Spleen (tissue), 11 donors: ENCODE measurements around the gene ACVR1. TPM values are rescaled to one million over a fixed set of nuclear protein-coding genes. Genes with fewer than 3 reads are reported as not detected.

ENCODE experiments used
- DNase-seq: peaks from one replicate; pipeline ENCODE4 v3.0.0-alpha.2; 2020
- H3K27ac ChIP-seq, 8 donors: fragments of 200-600 bp; sonication (generic) in 7 of 8; 1 replicate in 4 of 8; 2 replicates in 4 of 8; pipeline versions ENCODE4 v1.5.0 to v1.8.0; 2016 to 2021; ENCODE audit warnings: inconsistent platforms in 4 of 8, mild to moderate bottlenecking in 4 of 8, moderate library complexity in 1 of 8
- H3K27me3 ChIP-seq, 7 donors: fragments of 200-600 bp; sonication (generic) in 6 of 7; replicated peaks in 1 of 7; 1 replicate in 4 of 7; 2 replicates in 3 of 7; pipeline versions ENCODE4 v1.5.0 to v1.8.0; 2016 to 2021; ENCODE audit warnings: inconsistent platforms in 3 of 7, mild to moderate bottlenecking in 1 of 7
- H3K36me3 ChIP-seq, 6 donors: fragments of 200-600 bp; sonication (generic) in 5 of 6; 1 replicate in 4 of 6; 2 replicates in 2 of 6; pipeline versions ENCODE4 v1.5.0 to v1.8.0; 2016 to 2021; ENCODE audit warnings: inconsistent platforms in 2 of 6
- H3K4me1 ChIP-seq, 6 donors: fragments of 200-600 bp; sonication (generic) in 5 of 6; 1 replicate in 3 of 6; 2 replicates in 3 of 6; pipeline versions ENCODE4 v1.5.0 to v1.8.0; 2016 to 2021; ENCODE audit warnings: inconsistent platforms in 3 of 6
- H3K4me3 ChIP-seq, 8 donors: fragments of 200-600 bp; sonication (generic) in 7 of 8; 1 replicate in 4 of 8; 2 replicates in 4 of 8; pipeline versions ENCODE4 v1.5.0 to v1.8.0; 2016 to 2021; ENCODE audit warnings: inconsistent platforms in 4 of 8, mild to moderate bottlenecking in 4 of 8, moderate library complexity in 2 of 8
- H3K9me3 ChIP-seq, 8 donors: fragments of 200-600 bp; sonication (generic) in 7 of 8; 1 replicate in 4 of 8; 2 replicates in 4 of 8; pipeline versions ENCODE4 v1.5.0 to v1.8.0; 2016 to 2021; ENCODE audit warnings: inconsistent platforms in 4 of 8
- POLR2A ChIP-seq, 3 donors: fragments of 450-650 bp; IDR thresholded peaks; one replicate each; pipeline ENCODE4 v1.5.1; 2017; ENCODE audit warnings: antibody characterized with exemption in 3 of 3, mild to moderate bottlenecking in 1 of 3
- POLR2AphosphoS5 ChIP-seq, 3 donors: sonication (generic); formaldehyde crosslinking; IDR thresholded peaks; one replicate each; pipeline ENCODE4 v1.5.1; 2017; ENCODE audit warnings: antibody characterized with exemption in 3 of 3
- whole genome bisulfite sequencing, 5 donors: extraction: QIAGEN DNeasy Blood & Tissue Kit in 3 of 5; methylation state at CpG; one replicate each; pipeline versions ENCODE4 v1.1.5 to v1.1.7; 2013 to 2018; 5-methylcytosine and 5-hydroxymethylcytosine counted together
- intact Hi-C: fragments of 100-400 bp; cut with DNase I; formaldehyde crosslinking; loops from one replicate; pipeline ENCODE4 v1.15.0; 2023; ENCODE audit warnings: low total_unique reads
- polyA plus RNA-seq, 3 donors: library from polyadenylated mRNA; stranded (reverse); fragments of 200-250 nt; gene quantifications; one replicate each; pipeline ENCODE4 v1.2.1, GENCODE V29; 2013
- total RNA-seq, 7 donors: library from RNA; depleted of rRNA in 3 of 7; stranded (reverse); fragments of >200 nt in 3 of 7; fragmentation: NEBNext Ultra II Directional in 4 of 7; extraction: Animal tissue kit (Norgen Biotek cat#: 25700) in 4 of 7; gene quantifications; one replicate each; pipeline versions ENCODE4 v1.1.0 to v1.2.1, GENCODE V29; 2016 to 2021
- TF ChIP-seq, protein P1 (sequence below), 11 experiments: fragments of 200-600 bp in 7 of 11; fragments of 450-650 bp in 4 of 11; sonication (generic) in 4 of 11; IDR thresholded peaks in 8 of 11; conservative IDR thresholded peaks in 3 of 11; 1 replicate in 7 of 11; 2 replicates in 4 of 11; pipeline versions ENCODE4 v1.4.0 to v1.8.0; 2016 to 2021; ENCODE audit warnings: antibody characterized with exemption in 11 of 11, inconsistent platforms in 4 of 11, mild to moderate bottlenecking in 1 of 11
- donor health status: healthy with polysubstance abuse.
- donor health status: DM: no; HTN: no; CAD: no; lungs with moderate emphysema.
- donor health status: DM: no; HTN: no; CAD: no.
- donor health status: Bipolar disorder and iron deficiency.
- donor health status: healthy.
- donor health status: DM: no; HTN: no; CAD: no.
- donor health status: DM: yes; HTN: yes; CAD: no.

Gene ACVR1
- total and polyA plus RNA-seq, 10 donors = 2.1 to 23.8 (median 13.6) TPM

- no peak for DNase-seq
- H3K27me3 ChIP-seq = no peaks in the 10 kb centered on the region
- peaks cover 0 to 88% (median 18%) of the 10 kb centered on the region in 6 donors for H3K36me3 ChIP-seq
Observed at GRCh38 chr2:157761520-157761919, 114.6 kb downstream of the ACVR1 start.

DNA sequence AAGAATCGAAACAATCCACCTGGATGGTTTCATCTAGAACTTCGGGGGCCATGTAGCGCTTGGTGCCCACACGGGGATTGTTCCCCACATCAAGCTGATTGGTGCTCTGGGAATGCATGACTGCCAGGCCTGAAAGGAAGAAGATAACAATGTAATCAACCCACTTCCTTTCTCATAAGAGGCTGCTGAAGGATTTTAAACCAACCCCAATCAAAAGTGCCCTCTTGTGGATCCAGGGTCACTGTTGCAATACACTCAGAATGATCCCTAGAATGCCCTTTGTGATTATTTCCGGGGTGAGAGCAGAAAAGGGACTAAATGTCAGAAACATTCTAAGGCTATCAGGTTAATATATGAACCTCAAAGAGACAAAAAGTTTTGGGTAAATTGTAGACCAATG, 115.2 kb downstream of the ACVR1 start:
- DNase-seq = no peak
- Histone ChIP-seq H3K27ac (no peak overlapping the region), H3K4me1 (no peaks in the 10 kb centered on the region), H3K27me3 (no peaks in the 10 kb centered on the region), H3K4me3 (no peak overlapping the region), H3K36me3 (peaks cover 0 to 88% (median 18%) of the 10 kb centered on the region in 6 donors), H3K9me3 (peaks cover 5 to 27% (median 22%) of the 10 kb centered on the region in 8 donors)
- TF ChIP-seq POLR2A (IDR thresholded peaks at IDR 0.05) = no peak
- TF ChIP-seq POLR2AphosphoS5 (IDR thresholded peaks at IDR 0.05) = no peak
- TF ChIP-seq, protein P1, sequence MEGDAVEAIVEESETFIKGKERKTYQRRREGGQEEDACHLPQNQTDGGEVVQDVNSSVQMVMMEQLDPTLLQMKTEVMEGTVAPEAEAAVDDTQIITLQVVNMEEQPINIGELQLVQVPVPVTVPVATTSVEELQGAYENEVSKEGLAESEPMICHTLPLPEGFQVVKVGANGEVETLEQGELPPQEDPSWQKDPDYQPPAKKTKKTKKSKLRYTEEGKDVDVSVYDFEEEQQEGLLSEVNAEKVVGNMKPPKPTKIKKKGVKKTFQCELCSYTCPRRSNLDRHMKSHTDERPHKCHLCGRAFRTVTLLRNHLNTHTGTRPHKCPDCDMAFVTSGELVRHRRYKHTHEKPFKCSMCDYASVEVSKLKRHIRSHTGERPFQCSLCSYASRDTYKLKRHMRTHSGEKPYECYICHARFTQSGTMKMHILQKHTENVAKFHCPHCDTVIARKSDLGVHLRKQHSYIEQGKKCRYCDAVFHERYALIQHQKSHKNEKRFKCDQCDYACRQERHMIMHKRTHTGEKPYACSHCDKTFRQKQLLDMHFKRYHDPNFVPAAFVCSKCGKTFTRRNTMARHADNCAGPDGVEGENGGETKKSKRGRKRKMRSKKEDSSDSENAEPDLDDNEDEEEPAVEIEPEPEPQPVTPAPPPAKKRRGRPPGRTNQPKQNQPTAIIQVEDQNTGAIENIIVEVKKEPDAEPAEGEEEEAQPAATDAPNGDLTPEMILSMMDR (IDR thresholded peaks at IDR 0.05 in 8 of 11, conservative IDR thresholded peaks at IDR 0.05 in 3 of 11) = no peak
- WGBS, 5 donors = 86 to 91% (median 90%) methylated on average over 5 of the region's 5 CpGs
- intact Hi-C loops = no loop called here

More at GRCh38 chr2:157761520-157761919, 114.6 kb downstream of the ACVR1 start:
- intact Hi-C loops = no loop called here
- peaks cover 5 to 21% (median 16%) of the 10 kb centered on the region in 8 donors for H3K9me3 ChIP-seq
- no peak overlapping the region for H3K4me3 ChIP-seq
- H3K4me1 ChIP-seq = no peaks in the 10 kb centered on the region
- TF ChIP-seq POLR2A (IDR thresholded peaks at IDR 0.05) = no peak
- TF ChIP-seq, protein P1 (IDR thresholded peaks at IDR 0.05 in 8 of 11, conservative IDR thresholded peaks at IDR 0.05 in 3 of 11) = no peak
- no peak overlapping the region for H3K27ac ChIP-seq

GRCh38 chr2:157759855-157760254, 116.3 kb downstream of the ACVR1 start:
- H3K36me3 ChIP-seq = peaks cover 0 to 88% (median 12%) of the 10 kb centered on the region in 6 donors

DNA sequence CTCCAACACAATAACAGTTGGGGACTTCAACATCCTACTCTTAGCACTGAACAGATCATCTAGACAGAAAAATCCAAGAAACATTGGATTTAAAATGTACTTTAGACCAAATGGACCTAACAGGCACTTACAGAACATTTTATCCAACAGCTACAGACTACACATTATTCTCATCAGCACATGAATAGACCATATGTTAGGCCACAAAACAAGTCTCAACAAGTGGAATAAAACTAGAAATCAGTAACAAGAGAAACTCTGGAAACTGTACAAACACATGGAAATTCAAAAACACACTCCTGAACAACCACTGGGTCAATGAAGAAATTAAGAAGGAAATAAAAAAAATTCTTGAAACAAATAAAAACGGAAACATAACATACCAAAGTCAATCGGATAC, 117.5 kb downstream of the ACVR1 start:
- 91 to 98% (median 95%) methylated on average over 2 of the region's 2 CpGs for WGBS, 5 donors
- no peak for DNase-seq
- Histone ChIP-seq H3K4me1 (no peaks in the 10 kb centered on the region), H3K27me3 (no peaks in the 10 kb centered on the region), H3K9me3 (peaks cover 5 to 35% (median 26%) of the 10 kb centered on the region in 8 donors), H3K4me3 (no peak overlapping the region), H3K27ac (no peak overlapping the region), H3K36me3 (peaks cover 0 to 84% (median 14%) of the 10 kb centered on the region in 6 donors)
- TF ChIP-seq, protein P1 (IDR thresholded peaks at IDR 0.05 in 8 of 11, conservative IDR thresholded peaks at IDR 0.05 in 3 of 11) = no peak
- TF ChIP-seq POLR2AphosphoS5 (IDR thresholded peaks at IDR 0.05) (no peak), POLR2A (IDR thresholded peaks at IDR 0.05) (no peak)
- intact Hi-C loops = no loop called here

More at GRCh38 chr2:157759855-157760254, 116.3 kb downstream of the ACVR1 start:
- intact Hi-C loops = no loop called here
- Histone ChIP-seq H3K27me3 (no peaks in the 10 kb centered on the region), H3K9me3 (peaks cover 5 to 35% (median 26%) of the 10 kb centered on the region in 8 donors), H3K4me3 (no peak overlapping the region), H3K4me1 (no peaks in the 10 kb centered on the region), H3K27ac (no peak overlapping the region)
- DNase-seq = no peak
- TF ChIP-seq POLR2AphosphoS5 (IDR thresholded peaks at IDR 0.05) (no peak), POLR2A (IDR thresholded peaks at IDR 0.05) (no peak)
- TF ChIP-seq, protein P1 (IDR thresholded peaks at IDR 0.05 in 8 of 11, conservative IDR thresholded peaks at IDR 0.05 in 3 of 11) = no peak
